HCT116 (cell line): ENCODE measurements around the gene ARHGEF19. TPM values are rescaled to one million over a fixed set of nuclear protein-coding genes. Genes with fewer than 3 reads are reported as not detected.

Experiments
- ATAC-seq: fragments of 200-7000 bp; cut with Tn5 transposase; 2 replicates; pipeline ENCODE4 v1.9.1; 2020; ENCODE audit warnings: mild to moderate bottlenecking, moderate library complexity
- BruUV-seq: library from RNA; stranded (reverse); fragments of 400-500 nt; replicated peaks from 2 replicates; lab custom pipeline; 2021; lab: Mats Ljungman, UMichigan
- CTCF ChIA-PET: fragments of 300-600 bp; sonication (Branson Sonifier 250); formaldehyde crosslinking; loops from one replicate; lab custom pipeline; 2021; ENCODE audit warnings: antibody characterized with exemption; lab: Charles Lee
- POLR2A ChIA-PET: fragments of 300-600, 350-600 bp; sonication (Branson Sonifier 250); formaldehyde crosslinking; loops from one replicate; lab custom pipeline; 2021; ENCODE audit warnings: antibody characterized with exemption; lab: Charles Lee
- RAD21 ChIA-PET, 2 experiments: fragments of 300-600 bp; sonication (Branson Sonifier 250); formaldehyde crosslinking; loops; one replicate each; lab custom pipeline; 2023; ENCODE audit warnings: low total read pairs in 2 of 2; ENCODE audit not compliant: uncharacterized antibody in 2 of 2, unreplicated experiment in 2 of 2, low non-redundant PET in 1 of 2; lab: Charles Lee
- DNase-seq: peaks from one replicate; pipeline ENCODE4 v3.0.0-alpha.2; 2010; ENCODE audit warnings: low read depth, low spot score
- H2AFZ ChIP-seq: fragments of 200-600 bp; shearing (Covaris generic), sonication (generic); 2 replicates; pipeline ENCODE4 v1.6.1; 2017; ENCODE audit warnings: low read depth, mixed run types, mixed read lengths, antibody characterized with exemption, low read length; ENCODE audit not compliant: poor library complexity, severe bottlenecking
- H3K27ac ChIP-seq: 2 replicates; pipeline ENCODE4 v1.5.1; 2012; ENCODE audit warnings: low read depth, low read length
- H3K27me3 ChIP-seq: fragments of 200-600 bp; sonication (generic); 2 replicates; pipeline ENCODE4 v1.6.1; 2016; ENCODE audit warnings: mixed run types, low read length, mixed read lengths; ENCODE audit not compliant: insufficient read depth
- H3K36me3 ChIP-seq, 2 experiments: fragments of 200-500 bp in 1 of 2; fragments of 200-600 bp in 1 of 2; sonication (Bioruptor generic) in 1 of 2; sonication (generic) in 1 of 2; 2 replicates each; pipeline versions ENCODE4 v1.5.1 to v1.6.1; 2014 to 2016; ENCODE audit warnings: low read length in 2 of 2, inconsistent platforms in 1 of 2, mixed read lengths in 1 of 2, mixed run types in 1 of 2; ENCODE audit not compliant: insufficient read depth in 2 of 2, control insufficient read depth in 1 of 2
- H3K4me1 ChIP-seq, 2 experiments: fragments of 200-600 bp in 1 of 2; sonication (generic) in 1 of 2; 2 replicates each; pipeline versions ENCODE4 v1.5.1 to v1.6.1; 2012 to 2017; ENCODE audit warnings: low read length in 2 of 2, inconsistent platforms in 1 of 2, mild to moderate bottlenecking in 1 of 2, mixed read lengths in 1 of 2, mixed run types in 1 of 2, moderate library complexity in 1 of 2; ENCODE audit not compliant: insufficient read depth in 2 of 2, control insufficient read depth in 1 of 2
- H3K4me2 ChIP-seq: fragments of 200-600 bp; sonication (generic); 2 replicates; pipeline ENCODE4 v1.6.1; 2017; ENCODE audit warnings: mixed run types, low read length, mixed read lengths
- H3K4me3 ChIP-seq, 2 experiments: fragments of 200-600 bp in 1 of 2; sonication (generic) in 1 of 2; replicated peaks in 1 of 2; 2 replicates each; pipeline ENCODE4 v1.5.1; 2011 to 2016; ENCODE audit warnings: low read length in 2 of 2, control low read depth in 1 of 2, low read depth in 1 of 2, mild to moderate bottlenecking in 1 of 2, mixed read lengths in 1 of 2, mixed run types in 1 of 2
- H3K79me2 ChIP-seq: fragments of 200-600 bp; sonication (generic); 2 replicates; pipeline ENCODE4 v1.6.1; 2017; ENCODE audit warnings: mild to moderate bottlenecking, mixed run types, low read length, moderate library complexity, mixed read lengths; ENCODE audit not compliant: insufficient read depth
- H3K9ac ChIP-seq: fragments of 200-600 bp; sonication (generic); 2 replicates; pipeline ENCODE4 v1.6.1; 2016; ENCODE audit warnings: low read length, mixed read lengths
- H3K9me2 ChIP-seq: fragments of 200-600 bp; sonication (generic), shearing (Covaris generic); 2 replicates; pipeline ENCODE4 v1.6.1; 2017; ENCODE audit warnings: mixed run types, mild to moderate bottlenecking, moderate library complexity; ENCODE audit not compliant: insufficient read depth
- H3K9me3 ChIP-seq, 2 experiments: fragments of 200-500 bp in 1 of 2; fragments of 200-600 bp in 1 of 2; sonication (Bioruptor generic) in 1 of 2; sonication (generic) in 1 of 2; 2 replicates each; pipeline ENCODE4 v1.6.1; 2014 to 2017; ENCODE audit warnings: low read length in 2 of 2, mixed read lengths in 2 of 2, inconsistent platforms in 1 of 2, low read depth in 1 of 2, mild to moderate bottlenecking in 1 of 2, mixed run types in 1 of 2, moderate library complexity in 1 of 2; ENCODE audit not compliant: control insufficient read depth in 1 of 2, insufficient read depth in 1 of 2
- H4K20me1 ChIP-seq: fragments of 200-600 bp; sonication (generic), shearing (Covaris generic); 2 replicates; pipeline ENCODE4 v1.6.1; 2017; ENCODE audit warnings: mixed run types, mild to moderate bottlenecking, moderate library complexity; ENCODE audit not compliant: insufficient read depth
- EGR1 ChIP-seq: IDR thresholded peaks from 2 replicates; pipeline ENCODE4 v1.6.1; 2012; ENCODE audit warnings: low read depth
- ELF1 ChIP-seq: IDR thresholded peaks from 2 replicates; pipeline ENCODE4 v1.6.1; 2012; ENCODE audit warnings: low read depth, borderline replicate concordance
- EZH2 ChIP-seq: fragments of 200-600 bp; sonication (generic); IDR thresholded peaks from 2 replicates; pipeline ENCODE4 v1.6.1; 2017; ENCODE audit warnings: antibody characterized with exemption, mixed run types
- EZH2phosphoT487 ChIP-seq: fragments of 200-600 bp; IDR thresholded peaks from 2 replicates; pipeline ENCODE4 v1.6.1; 2018; ENCODE audit warnings: antibody characterized with exemption, borderline replicate concordance
- FOSL1 ChIP-seq: IDR thresholded peaks from 2 replicates; pipeline ENCODE4 v1.6.1; 2012; ENCODE audit warnings: low read depth
- RAD21 ChIP-seq: IDR thresholded peaks from 2 replicates; pipeline ENCODE4 v1.6.1; 2012; ENCODE audit warnings: low read depth, mild to moderate bottlenecking
- SP1 ChIP-seq: IDR thresholded peaks from 2 replicates; pipeline ENCODE4 v1.6.1; 2012; ENCODE audit warnings: low read depth
- SRF ChIP-seq: IDR thresholded peaks from 2 replicates; pipeline ENCODE4 v1.6.1; 2012; ENCODE audit warnings: low read depth
- TCF7L2 ChIP-seq: IDR thresholded peaks from 2 replicates; pipeline ENCODE4 v1.7.0; 2011; ENCODE audit warnings: borderline replicate concordance, inconsistent platforms; ENCODE audit not compliant: insufficient read depth, insufficient read length; ENCODE audit errors: extremely low read depth
- YY1 ChIP-seq: IDR thresholded peaks from 2 replicates; pipeline ENCODE4 v1.6.1; 2011; ENCODE audit warnings: low read length, low read depth, moderate library complexity, mild to moderate bottlenecking; ENCODE audit not compliant: insufficient replicate concordance; ENCODE audit errors: extremely low read depth
- ZFX ChIP-seq: fragments of 450-650 bp; IDR thresholded peaks from 2 replicates; pipeline ENCODE4 v1.6.1; 2017
- ZNF274 ChIP-seq: fragments of 200-500 bp; sonication (Bioruptor generic); IDR thresholded peaks from 2 replicates; pipeline ENCODE4 v1.6.1; 2014; ENCODE audit warnings: mild to moderate bottlenecking, low read depth, low read length, inconsistent platforms
- intact Hi-C: fragments of 100-400 bp; cut with micrococcal nuclease; formaldehyde crosslinking; loops from 2 replicates; pipeline ENCODE4 v1.10.0; 2022
- total RNA-seq: library from RNA; stranded (reverse); gene quantifications from one replicate; pipeline ENCODE4 v1.2.1, GENCODE V29; 2021; ENCODE audit not compliant: unreplicated experiment
- TF ChIP-seq, protein P1 (sequence below): IDR thresholded peaks from 2 replicates; pipeline ENCODE4 v1.6.1; 2012; ENCODE audit warnings: low read depth
- TF ChIP-seq, protein P2 (sequence below): IDR thresholded peaks from 2 replicates; pipeline ENCODE4 v1.6.1; 2012
- TF ChIP-seq, protein P3 (sequence below), 3 experiments: fragments of 200-600 bp in 1 of 3; sonication (generic) in 1 of 3; IDR thresholded peaks in 2 of 3; conservative IDR thresholded peaks in 1 of 3; 2 replicates each; pipeline ENCODE4 v1.5.1; 2012 to 2017; ENCODE audit warnings: low read depth in 2 of 3, low read length in 2 of 3, antibody characterized with exemption in 1 of 3, borderline replicate concordance in 1 of 3, control low read depth in 1 of 3, mild to moderate bottlenecking in 1 of 3, mixed read lengths in 1 of 3, mixed run types in 1 of 3, moderate library complexity in 1 of 3; ENCODE audit not compliant: insufficient read depth in 1 of 3
- TF ChIP-seq, protein P4 (sequence below): IDR thresholded peaks from 2 replicates; pipeline ENCODE4 v1.6.1; 2011; ENCODE audit warnings: mild to moderate bottlenecking, low read length, moderate library complexity; ENCODE audit not compliant: insufficient replicate concordance; ENCODE audit errors: extremely low read depth
- TF ChIP-seq, protein P5 (sequence below): IDR thresholded peaks from 2 replicates; pipeline ENCODE4 v1.6.1; 2012

Gene ARHGEF19
- total RNA-seq, 1 experiment from 2014 or later: 59.7 TPM

DNA sequence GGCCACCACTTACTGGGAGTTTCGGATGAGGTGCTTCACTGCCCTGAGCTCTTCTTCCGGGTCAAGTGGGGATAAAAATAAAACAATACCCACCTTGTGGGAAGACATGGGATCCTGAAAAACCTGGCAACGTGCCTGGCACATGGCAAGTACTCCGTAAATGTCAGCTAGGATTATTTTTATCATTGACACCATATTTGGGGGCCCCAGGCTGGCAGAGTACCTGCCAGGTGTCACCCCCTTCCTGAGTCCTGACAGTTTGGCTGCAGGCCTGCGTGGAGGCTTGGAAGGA is 47.4 kb downstream of the ARHGEF19 start:
- CTCF ChIA-PET: interaction anchor here (1.0 kb wide), 1 partner anchor 82 kb away, joined by 3 read pairs; no protein-coding TSS in a partner anchor
- TF ChIP-seq SP1: no peak
- TF ChIP-seq, protein P1, sequence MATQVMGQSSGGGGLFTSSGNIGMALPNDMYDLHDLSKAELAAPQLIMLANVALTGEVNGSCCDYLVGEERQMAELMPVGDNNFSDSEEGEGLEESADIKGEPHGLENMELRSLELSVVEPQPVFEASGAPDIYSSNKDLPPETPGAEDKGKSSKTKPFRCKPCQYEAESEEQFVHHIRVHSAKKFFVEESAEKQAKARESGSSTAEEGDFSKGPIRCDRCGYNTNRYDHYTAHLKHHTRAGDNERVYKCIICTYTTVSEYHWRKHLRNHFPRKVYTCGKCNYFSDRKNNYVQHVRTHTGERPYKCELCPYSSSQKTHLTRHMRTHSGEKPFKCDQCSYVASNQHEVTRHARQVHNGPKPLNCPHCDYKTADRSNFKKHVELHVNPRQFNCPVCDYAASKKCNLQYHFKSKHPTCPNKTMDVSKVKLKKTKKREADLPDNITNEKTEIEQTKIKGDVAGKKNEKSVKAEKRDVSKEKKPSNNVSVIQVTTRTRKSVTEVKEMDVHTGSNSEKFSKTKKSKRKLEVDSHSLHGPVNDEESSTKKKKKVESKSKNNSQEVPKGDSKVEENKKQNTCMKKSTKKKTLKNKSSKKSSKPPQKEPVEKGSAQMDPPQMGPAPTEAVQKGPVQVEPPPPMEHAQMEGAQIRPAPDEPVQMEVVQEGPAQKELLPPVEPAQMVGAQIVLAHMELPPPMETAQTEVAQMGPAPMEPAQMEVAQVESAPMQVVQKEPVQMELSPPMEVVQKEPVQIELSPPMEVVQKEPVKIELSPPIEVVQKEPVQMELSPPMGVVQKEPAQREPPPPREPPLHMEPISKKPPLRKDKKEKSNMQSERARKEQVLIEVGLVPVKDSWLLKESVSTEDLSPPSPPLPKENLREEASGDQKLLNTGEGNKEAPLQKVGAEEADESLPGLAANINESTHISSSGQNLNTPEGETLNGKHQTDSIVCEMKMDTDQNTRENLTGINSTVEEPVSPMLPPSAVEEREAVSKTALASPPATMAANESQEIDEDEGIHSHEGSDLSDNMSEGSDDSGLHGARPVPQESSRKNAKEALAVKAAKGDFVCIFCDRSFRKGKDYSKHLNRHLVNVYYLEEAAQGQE: no peak
- TF ChIP-seq TCF7L2: no peak
- no peak for TF ChIP-seq ELF1
- TF ChIP-seq FOSL1: no peak
- TF ChIP-seq, protein P2, sequence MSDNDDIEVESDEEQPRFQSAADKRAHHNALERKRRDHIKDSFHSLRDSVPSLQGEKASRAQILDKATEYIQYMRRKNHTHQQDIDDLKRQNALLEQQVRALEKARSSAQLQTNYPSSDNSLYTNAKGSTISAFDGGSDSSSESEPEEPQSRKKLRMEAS: no peak
- TF ChIP-seq ZFX: no peak
- TF ChIP-seq, protein P3, sequence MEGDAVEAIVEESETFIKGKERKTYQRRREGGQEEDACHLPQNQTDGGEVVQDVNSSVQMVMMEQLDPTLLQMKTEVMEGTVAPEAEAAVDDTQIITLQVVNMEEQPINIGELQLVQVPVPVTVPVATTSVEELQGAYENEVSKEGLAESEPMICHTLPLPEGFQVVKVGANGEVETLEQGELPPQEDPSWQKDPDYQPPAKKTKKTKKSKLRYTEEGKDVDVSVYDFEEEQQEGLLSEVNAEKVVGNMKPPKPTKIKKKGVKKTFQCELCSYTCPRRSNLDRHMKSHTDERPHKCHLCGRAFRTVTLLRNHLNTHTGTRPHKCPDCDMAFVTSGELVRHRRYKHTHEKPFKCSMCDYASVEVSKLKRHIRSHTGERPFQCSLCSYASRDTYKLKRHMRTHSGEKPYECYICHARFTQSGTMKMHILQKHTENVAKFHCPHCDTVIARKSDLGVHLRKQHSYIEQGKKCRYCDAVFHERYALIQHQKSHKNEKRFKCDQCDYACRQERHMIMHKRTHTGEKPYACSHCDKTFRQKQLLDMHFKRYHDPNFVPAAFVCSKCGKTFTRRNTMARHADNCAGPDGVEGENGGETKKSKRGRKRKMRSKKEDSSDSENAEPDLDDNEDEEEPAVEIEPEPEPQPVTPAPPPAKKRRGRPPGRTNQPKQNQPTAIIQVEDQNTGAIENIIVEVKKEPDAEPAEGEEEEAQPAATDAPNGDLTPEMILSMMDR (IDR thresholded peaks at IDR 0.05 in 2 of 3, conservative IDR thresholded peaks at IDR 0.05 in 1 of 3; ENCODE audit: borderline replicate concordance in 1 of 3, insufficient read depth in 1 of 3, low read depth in 2 of 3, low read length in 2 of 3): no peak
- no peak for TF ChIP-seq RAD21
- TF ChIP-seq, protein P4, sequence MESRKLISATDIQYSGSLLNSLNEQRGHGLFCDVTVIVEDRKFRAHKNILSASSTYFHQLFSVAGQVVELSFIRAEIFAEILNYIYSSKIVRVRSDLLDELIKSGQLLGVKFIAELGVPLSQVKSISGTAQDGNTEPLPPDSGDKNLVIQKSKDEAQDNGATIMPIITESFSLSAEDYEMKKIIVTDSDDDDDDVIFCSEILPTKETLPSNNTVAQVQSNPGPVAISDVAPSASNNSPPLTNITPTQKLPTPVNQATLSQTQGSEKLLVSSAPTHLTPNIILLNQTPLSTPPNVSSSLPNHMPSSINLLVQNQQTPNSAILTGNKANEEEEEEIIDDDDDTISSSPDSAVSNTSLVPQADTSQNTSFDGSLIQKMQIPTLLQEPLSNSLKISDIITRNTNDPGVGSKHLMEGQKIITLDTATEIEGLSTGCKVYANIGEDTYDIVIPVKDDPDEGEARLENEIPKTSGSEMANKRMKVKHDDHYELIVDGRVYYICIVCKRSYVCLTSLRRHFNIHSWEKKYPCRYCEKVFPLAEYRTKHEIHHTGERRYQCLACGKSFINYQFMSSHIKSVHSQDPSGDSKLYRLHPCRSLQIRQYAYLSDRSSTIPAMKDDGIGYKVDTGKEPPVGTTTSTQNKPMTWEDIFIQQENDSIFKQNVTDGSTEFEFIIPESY: no peak
- no peak for TF ChIP-seq EZH2
- TF ChIP-seq SRF: no peak
- no peak for TF ChIP-seq ZNF274
- TF ChIP-seq, protein P5, sequence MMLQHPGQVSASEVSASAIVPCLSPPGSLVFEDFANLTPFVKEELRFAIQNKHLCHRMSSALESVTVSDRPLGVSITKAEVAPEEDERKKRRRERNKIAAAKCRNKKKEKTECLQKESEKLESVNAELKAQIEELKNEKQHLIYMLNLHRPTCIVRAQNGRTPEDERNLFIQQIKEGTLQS: no peak
- TF ChIP-seq EGR1: no peak
- TF ChIP-seq EZH2phosphoT487: no peak
- no peak for TF ChIP-seq YY1
- TF ChIP-seq, all 23 proteins: peak for 0
- Histone ChIP-seq H3K9me2 (no peaks in the 10 kb centered on the region), H3K4me3 (no peak overlapping the region), H3K27ac (peak overlapping the region; percentile 27; the same call in 1 of the 2 replicates), H3K79me2 (no peaks in the 10 kb centered on the region), H3K36me3 (no peaks in the 10 kb centered on the region), H2AFZ (no peak overlapping the region), H3K4me1 (peaks cover 64 to 94% of the 10 kb centered on the region in 2 experiments), H4K20me1 (no peaks in the 10 kb centered on the region), H3K9me3 (no peaks in the 10 kb centered on the region), H3K9ac (peak overlapping the region; percentile 36; the same call in 1 of the 2 replicates), H3K27me3 (no peaks in the 10 kb centered on the region), H3K4me2 (peak overlapping the region; percentile 86)
- no peak for DNase-seq
- POLR2A ChIA-PET: interaction anchor here (0.7 to 4.7 kb wide), 4 partner anchors 8 to 88 kb away, joined by 3 to 30 read pairs (median 7); no protein-coding TSS in a partner anchor
- intact Hi-C loops: no loop called here
- RAD21 ChIA-PET: no interaction called here
- BruUV-seq: no TSS peak
- no peak for ATAC-seq
